ENCODE measurements around the gene TRIM66. TPM values are rescaled to one million over a fixed set of nuclear protein-coding genes. Genes with fewer than 3 reads are reported as not detected.

Gene TRIM66
- total RNA-seq, 1 experiment from 2014 or later, result 2.1 TPM

- Histone ChIP-seq H2AFZ (ENCODE audit: low read length) (no peak overlapping the region), H2BK15ac (ENCODE audit: low read depth, low read length) (no peak overlapping the region), H3K56ac (ENCODE audit: insufficient read length, low read depth, low read length) (no peak overlapping the region), H3K14ac (ENCODE audit: insufficient read depth, low read length) (no peak overlapping the region), H4K8ac (replicated peaks; ENCODE audit: insufficient read length, low read depth, low read length) (no peak overlapping the region), H2BK120ac (ENCODE audit: low read depth, low read length, poor library complexity, severe bottlenecking) (no peak overlapping the region), H3K9me3 (ENCODE audit: control insufficient read depth, low read depth, low read length) (no peaks in the 10 kb centered on the region), H3T11ph (ENCODE audit: low read length) (no peak overlapping the region), H2BK12ac (ENCODE audit: insufficient read length, low read depth, low read length) (no peak overlapping the region), H3K27me3 (ENCODE audit: insufficient read depth, low read length) (no peaks in the 10 kb centered on the region), H3K23ac (ENCODE audit: insufficient read length, low read depth, low read length) (no peak overlapping the region), H4K91ac (ENCODE audit: insufficient read length, low read depth, low read length) (no peak overlapping the region), H4K5ac (ENCODE audit: insufficient read length, low read depth, low read length) (no peak overlapping the region), H3K27ac (ENCODE audit: insufficient read length, low read depth, low read length) (no peak overlapping the region), H2BK5ac (ENCODE audit: insufficient read length, low read length) (no peak overlapping the region), H4K20me1 (ENCODE audit: control insufficient read depth, insufficient read depth, insufficient read length) (no peaks in the 10 kb centered on the region), H2BK20ac (ENCODE audit: low read depth, low read length, poor library complexity, severe bottlenecking) (no peak overlapping the region), H3K4ac (ENCODE audit: low read depth, low read length) (no peak overlapping the region), H3K79me2 (ENCODE audit: insufficient read depth, low read length) (peaks cover 10% of the 10 kb centered on the region; the same call in 1 of the 2 replicates), H3K79me1 (ENCODE audit: insufficient read depth, low read depth, low read length, poor library complexity, severe bottlenecking) (no peaks in the 10 kb centered on the region), H3K23me2 (ENCODE audit: insufficient read length, low read depth, low read length, poor library complexity, severe bottlenecking) (peaks cover 13% of the 10 kb centered on the region), H3K9ac (ENCODE audit: extremely low read depth, insufficient read length, low read length) (peak overlapping the region; percentile 22), H3K4me1 (ENCODE audit: insufficient read depth, low read length) (peaks cover 3% of the 10 kb centered on the region), H2AK5ac (ENCODE audit: insufficient read length, low read length) (no peak overlapping the region), H3K18ac (ENCODE audit: insufficient read length, low read depth, low read length) (no peak overlapping the region), H3K4me2 (ENCODE audit: insufficient read depth, insufficient read length, low read length) (no peak overlapping the region)
- TF ChIP-seq CTCF (conservative IDR thresholded peaks at IDR 0.05), result no peak
- peaks cover 45 to 72% (median 57%) of the 10 kb centered on the region in 3 experiments for H3K36me3 Mint-ChIP-seq (ENCODE audit: insufficient read depth in 1 of 3, low read depth in 3 of 3)
- H3K9me3 Mint-ChIP-seq, result peaks cover 0 to 4% of the 10 kb centered on the region in 2 experiments; a peak in 2 of 5 replicates
- peak overlapping the region; percentile 81 to 96 (median 89); a peak in 6 of 7 replicates for H3K27ac Mint-ChIP-seq
- no peaks in the 10 kb centered on the region; the same call in 1 of the 2 replicates for H3K27me3 Mint-ChIP-seq (ENCODE audit: low read depth)
- no peak for DNase-seq
- peaks cover 56 to 57% of the 10 kb centered on the region in 2 experiments for H3K4me1 Mint-ChIP-seq
- H3K4me3 Mint-ChIP-seq, result peak overlapping the region; percentile 90 to 96
- WGBS (ENCODE audit: extremely low coverage, insufficient read length, low lambda C conversion rate), result no CpG with 5 or more reads among the region's 7 CpGs
These were observed 2.8 kb upstream of the TRIM66 start for GRCh38 chr11:8685306-8685705.
